Left ventricle myocardium inferior (tissue), 1 donor: ENCODE data around the gene ZNF716. TPM values are rescaled to one million over a fixed set of nuclear protein-coding genes. Genes with fewer than 3 reads are reported as not detected.

Source experiments
- DNase-seq: peaks from one replicate; pipeline ENCODE4 v3.0.0-alpha.2; 2020
- H3K27ac ChIP-seq: fragments of 200-600 bp; replicated peaks from 2 replicates; pipeline ENCODE4 v1.8.0; 2021
- H3K27me3 ChIP-seq: fragments of 200-600 bp; 2 replicates; pipeline ENCODE4 v1.8.0; 2021; ENCODE audit warnings: low read depth
- H3K36me3 ChIP-seq: fragments of 200-600 bp; 2 replicates; pipeline ENCODE4 v1.8.0; 2021
- H3K4me1 ChIP-seq: fragments of 200-600 bp; 2 replicates; pipeline ENCODE4 v1.8.0; 2021
- H3K4me3 ChIP-seq: fragments of 200-600 bp; 2 replicates; pipeline ENCODE4 v1.8.0; 2021; ENCODE audit warnings: mild to moderate bottlenecking, moderate library complexity
- H3K9me3 ChIP-seq: fragments of 200-600 bp; replicated peaks from 2 replicates; pipeline ENCODE4 v1.8.0; 2021
- intact Hi-C: fragments of 100-400 bp; cut with micrococcal nuclease; formaldehyde crosslinking; loops from one replicate; pipeline ENCODE4 v1.11.0; 2022
- total RNA-seq: library from RNA; stranded (reverse); fragmentation: NEBNext Ultra II Directional; extraction: Animal tissue kit (Norgen Biotek cat#: 25700); gene quantifications from one replicate; pipeline ENCODE4 v1.2.1, GENCODE V29; 2021
- TF ChIP-seq, protein P1 (sequence below): fragments of 200-600 bp; IDR thresholded peaks from 2 replicates; pipeline ENCODE4 v1.8.0; 2021; ENCODE audit warnings: antibody characterized with exemption, mild to moderate bottlenecking, borderline replicate concordance
- donor health status: DM: no; HTN: yes; CAD: no; lungs with severe emphysema.

Gene ZNF716
- total RNA-seq, 1 donor from 2014 or later, result not detected

DNA sequence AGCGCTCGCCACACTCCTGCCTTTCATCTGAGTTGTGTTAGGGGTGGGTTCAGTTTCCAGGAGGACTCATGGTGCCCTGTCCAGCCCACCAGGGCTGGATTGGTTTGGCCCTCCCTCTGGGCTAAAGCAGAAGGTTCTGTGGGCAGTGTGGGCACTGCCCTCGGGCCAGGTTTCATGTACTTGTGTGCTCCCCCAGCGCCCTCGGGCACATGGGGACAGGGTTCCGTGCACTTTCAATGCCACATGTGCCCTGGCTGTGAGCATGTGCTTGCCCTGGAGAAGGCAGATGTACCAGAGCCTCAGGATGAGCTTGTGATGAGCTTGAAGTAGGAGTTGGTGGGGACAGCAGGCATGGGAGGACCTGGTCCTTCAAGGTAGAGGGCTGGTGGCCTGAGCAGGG lies 35.6 kb upstream of the ZNF716 start:
- no peak for DNase-seq

DNA sequence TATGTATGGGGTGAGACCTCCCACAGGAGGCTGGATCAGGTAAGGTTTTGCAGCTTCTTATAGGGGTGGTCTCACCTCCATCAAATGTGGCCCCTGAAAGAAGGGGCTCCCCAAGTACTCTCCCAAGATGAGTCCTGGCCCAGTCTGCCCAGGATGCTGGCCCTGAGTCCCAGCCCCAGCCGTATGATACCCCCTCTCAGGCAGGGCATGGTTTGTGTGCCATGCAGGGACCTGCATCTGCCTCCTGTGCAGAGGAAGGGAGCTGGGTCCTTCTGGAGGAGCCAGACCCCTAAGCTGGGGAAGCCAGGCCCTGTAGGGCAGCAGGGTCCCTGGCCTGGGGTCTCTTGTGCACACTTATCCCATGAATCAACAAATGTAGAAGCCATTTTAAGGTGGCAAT lies 35.1 kb upstream of the ZNF716 start:
- DNase-seq, result no peak
- Histone ChIP-seq H3K27ac (no peak overlapping the region), H3K4me3 (no peak overlapping the region), H3K36me3 (no peaks in the 10 kb centered on the region), H3K4me1 (no peaks in the 10 kb centered on the region), H3K9me3 (no peaks in the 10 kb centered on the region), H3K27me3 (no peaks in the 10 kb centered on the region)
- intact Hi-C loops, result no loop called here
- TF ChIP-seq, protein P1, sequence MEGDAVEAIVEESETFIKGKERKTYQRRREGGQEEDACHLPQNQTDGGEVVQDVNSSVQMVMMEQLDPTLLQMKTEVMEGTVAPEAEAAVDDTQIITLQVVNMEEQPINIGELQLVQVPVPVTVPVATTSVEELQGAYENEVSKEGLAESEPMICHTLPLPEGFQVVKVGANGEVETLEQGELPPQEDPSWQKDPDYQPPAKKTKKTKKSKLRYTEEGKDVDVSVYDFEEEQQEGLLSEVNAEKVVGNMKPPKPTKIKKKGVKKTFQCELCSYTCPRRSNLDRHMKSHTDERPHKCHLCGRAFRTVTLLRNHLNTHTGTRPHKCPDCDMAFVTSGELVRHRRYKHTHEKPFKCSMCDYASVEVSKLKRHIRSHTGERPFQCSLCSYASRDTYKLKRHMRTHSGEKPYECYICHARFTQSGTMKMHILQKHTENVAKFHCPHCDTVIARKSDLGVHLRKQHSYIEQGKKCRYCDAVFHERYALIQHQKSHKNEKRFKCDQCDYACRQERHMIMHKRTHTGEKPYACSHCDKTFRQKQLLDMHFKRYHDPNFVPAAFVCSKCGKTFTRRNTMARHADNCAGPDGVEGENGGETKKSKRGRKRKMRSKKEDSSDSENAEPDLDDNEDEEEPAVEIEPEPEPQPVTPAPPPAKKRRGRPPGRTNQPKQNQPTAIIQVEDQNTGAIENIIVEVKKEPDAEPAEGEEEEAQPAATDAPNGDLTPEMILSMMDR, result no peak

More for the DNA sequence above, 35.6 kb upstream of the ZNF716 start:
- no peaks in the 10 kb centered on the region for H3K4me1 ChIP-seq
- H3K27ac ChIP-seq, result no peak overlapping the region
- H3K27me3 ChIP-seq, result no peaks in the 10 kb centered on the region
- TF ChIP-seq, protein P1, result no peak
- no peaks in the 10 kb centered on the region for H3K9me3 ChIP-seq
- intact Hi-C loops, result no loop called here
- no peak overlapping the region for H3K4me3 ChIP-seq
- H3K36me3 ChIP-seq, result no peaks in the 10 kb centered on the region

DNA sequence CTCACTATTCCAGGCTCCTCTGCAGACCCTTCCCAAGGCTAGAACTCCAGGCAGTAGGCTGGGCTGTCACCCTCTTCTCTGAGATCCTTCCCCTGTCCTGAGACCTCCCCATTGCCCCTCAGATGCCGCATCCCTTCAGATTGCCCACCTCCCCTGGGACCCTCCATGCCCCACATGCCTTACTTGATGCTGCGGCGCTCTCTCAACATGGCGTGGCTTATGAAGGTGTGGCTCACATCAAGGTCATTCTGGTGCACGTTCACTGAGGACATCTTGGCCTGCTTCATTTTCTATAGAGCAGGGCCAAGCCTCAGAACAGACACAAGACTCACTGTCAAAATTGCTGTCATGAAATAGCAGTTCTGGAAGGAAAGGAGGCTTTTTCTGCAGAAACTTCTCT lies 34.7 kb upstream of the ZNF716 start:
- Histone ChIP-seq H3K36me3 (no peaks in the 10 kb centered on the region), H3K27ac (no peak overlapping the region), H3K4me3 (no peak overlapping the region), H3K9me3 (no peaks in the 10 kb centered on the region), H3K4me1 (no peaks in the 10 kb centered on the region), H3K27me3 (no peaks in the 10 kb centered on the region)
- intact Hi-C loops, result no loop called here
- TF ChIP-seq, protein P1, result no peak
- no peak for DNase-seq

DNA sequence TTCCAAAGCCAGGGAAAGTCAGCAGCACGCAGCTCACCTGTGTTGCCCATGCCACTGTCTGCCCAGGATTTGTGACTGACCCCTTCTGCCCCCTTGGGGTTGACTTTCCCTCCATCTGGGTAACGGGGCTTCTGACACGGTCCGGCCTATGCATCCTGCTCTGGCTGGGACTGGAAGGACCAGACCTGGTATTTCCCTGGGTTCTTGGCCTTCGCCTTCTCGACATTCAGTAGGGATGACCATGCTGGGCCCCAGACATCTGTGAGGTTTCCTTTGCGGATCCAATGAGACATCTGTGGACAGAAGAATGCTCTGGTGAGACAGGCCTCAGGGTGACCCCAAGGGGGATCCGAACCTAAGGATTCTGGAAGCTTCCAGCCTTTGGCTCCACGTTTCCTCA lies 34.2 kb upstream of the ZNF716 start:
- H3K4me1 ChIP-seq, result no peaks in the 10 kb centered on the region
- no peak overlapping the region for H3K4me3 ChIP-seq
- no peaks in the 10 kb centered on the region for H3K36me3 ChIP-seq
- no peaks in the 10 kb centered on the region for H3K27me3 ChIP-seq
- TF ChIP-seq, protein P1, result no peak
- H3K27ac ChIP-seq, result no peak overlapping the region
- intact Hi-C loops, result no loop called here
- DNase-seq, result no peak
- no peaks in the 10 kb centered on the region for H3K9me3 ChIP-seq

DNA sequence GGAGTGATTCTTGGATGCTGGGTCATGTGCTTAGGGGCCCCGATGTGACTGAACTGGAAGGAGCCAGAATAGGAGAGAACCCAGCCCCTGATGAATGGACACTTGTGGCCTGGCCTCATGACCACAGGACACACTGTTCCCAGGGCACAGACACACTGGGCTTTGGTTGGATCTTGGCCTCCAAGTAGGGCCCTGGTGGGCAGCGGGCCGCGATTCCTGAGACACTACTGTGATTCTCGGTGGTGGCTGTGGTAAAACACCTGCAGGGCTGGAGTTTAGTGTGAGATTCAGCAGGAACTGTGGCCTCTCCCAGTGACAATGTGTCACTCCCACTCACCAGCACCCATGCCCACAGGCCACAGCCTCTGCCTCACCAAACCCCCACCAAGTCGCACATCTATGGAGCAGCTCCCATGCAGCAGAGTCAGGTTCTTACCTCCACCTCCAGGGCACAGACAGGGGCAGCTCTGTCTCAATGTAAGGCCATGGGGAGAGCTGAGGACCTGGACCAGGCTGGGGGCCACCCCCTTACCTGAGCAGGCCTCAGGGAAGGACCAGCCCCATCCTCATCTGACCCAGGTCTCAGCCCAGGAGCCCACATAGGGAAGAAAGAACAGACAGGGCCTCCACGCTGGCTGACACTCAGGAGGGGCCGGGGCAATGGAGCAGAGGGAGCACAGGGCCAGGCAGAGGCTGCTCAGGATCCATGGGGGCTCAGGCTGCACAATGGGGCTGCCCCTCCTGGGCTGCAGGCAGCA lies 33.2 kb upstream of the ZNF716 start:
- H3K4me1 ChIP-seq, result no peaks in the 10 kb centered on the region
- H3K27ac ChIP-seq, result no peak overlapping the region
- intact Hi-C loops, result no loop called here
- DNase-seq, result no peak
- no peaks in the 10 kb centered on the region for H3K27me3 ChIP-seq
- no peaks in the 10 kb centered on the region for H3K36me3 ChIP-seq
- TF ChIP-seq, protein P1, result no peak
- H3K9me3 ChIP-seq, result no peaks in the 10 kb centered on the region
- H3K4me3 ChIP-seq, result no peak overlapping the region
